HEK293 (cell line): ENCODE measurements around the gene IKZF4.

Experiments used
- CTCF ChIA-PET: fragments of 350-600 bp; formaldehyde crosslinking; extraction: SDS; loops from one replicate; lab custom pipeline; 2021; ENCODE audit warnings: antibody characterized with exemption; lab: Yijun Ruan, JAX
- POLR2A ChIA-PET: fragments of 300-600 bp; formaldehyde crosslinking; extraction: SDS; loops from one replicate; lab custom pipeline; 2020; ENCODE audit warnings: antibody characterized with exemption, inconsistent platforms; lab: Yijun Ruan, JAX
- H3K27ac ChIP-seq: fragments of 200-500 bp; sonication (Bioruptor generic); 2 replicates; pipeline ENCODE4 v1.5.1; 2014; ENCODE audit warnings: low read depth, low read length, control low read depth, inconsistent platforms; ENCODE audit errors: extremely low read depth
- H3K36me3 ChIP-seq, 2 experiments: fragments of 200-500 bp in 1 of 2; sonication (Bioruptor generic) in 1 of 2; 1 replicate in 1 of 2; 2 replicates in 1 of 2; pipeline ENCODE4 v1.5.1; 2014 to 2017; ENCODE audit warnings: inconsistent platforms in 2 of 2, low read length in 2 of 2; ENCODE audit not compliant: control insufficient read depth in 2 of 2, insufficient read depth in 1 of 2
- H3K4me1 ChIP-seq: fragments of 200-500 bp; sonication (Bioruptor generic); 2 replicates; pipeline ENCODE4 v1.5.1; 2014; ENCODE audit warnings: mild to moderate bottlenecking, low read length, inconsistent platforms; ENCODE audit not compliant: control insufficient read depth, insufficient read depth
- H3K4me3 ChIP-seq: 2 replicates; pipeline ENCODE4 v1.5.1; 2011; ENCODE audit warnings: low read depth, mild to moderate bottlenecking, control low read depth, low read length, moderate library complexity
- H3K9me3 ChIP-seq: fragments of 200-500 bp; sonication (Bioruptor generic); 2 replicates; pipeline ENCODE4 v1.5.1; 2014; ENCODE audit warnings: low read depth, low read length, inconsistent platforms; ENCODE audit not compliant: control insufficient read depth, insufficient read depth
- FEZF1 ChIP-seq: fragments of 450-650 bp; formaldehyde crosslinking; IDR thresholded peaks from 2 replicates; pipeline ENCODE4 v1.5.1; 2016; ENCODE audit warnings: missing biosample characterization, missing genetic modification characterization
- GLI4 ChIP-seq: fragments of 450-650 bp; formaldehyde crosslinking; IDR thresholded peaks from 2 replicates; pipeline ENCODE4 v1.5.1; 2016; ENCODE audit warnings: missing biosample characterization, missing genetic modification characterization
- GLIS1 ChIP-seq: fragments of 450-650 bp; formaldehyde crosslinking; IDR thresholded peaks from 2 replicates; pipeline ENCODE4 v1.5.1; 2016; ENCODE audit warnings: missing biosample characterization, missing genetic modification characterization
- KLF9 ChIP-seq: fragments of 450-650 bp; formaldehyde crosslinking; IDR thresholded peaks from 2 replicates; pipeline ENCODE4 v1.5.1; 2016; ENCODE audit warnings: missing biosample characterization, missing genetic modification characterization, low read depth
- MYNN ChIP-seq: fragments of 450-650 bp; formaldehyde crosslinking; IDR thresholded peaks from 2 replicates; pipeline ENCODE4 v1.5.1; 2016; ENCODE audit warnings: missing biosample characterization, missing genetic modification characterization, borderline replicate concordance
- PRDM1 ChIP-seq: fragments of 450-650 bp; formaldehyde crosslinking; IDR thresholded peaks from 2 replicates; pipeline ENCODE4; 2016; ENCODE audit warnings: missing biosample characterization, missing genetic modification characterization
- REPIN1 ChIP-seq: fragments of 450-650 bp; formaldehyde crosslinking; IDR thresholded peaks from 2 replicates; pipeline ENCODE4 v1.5.1; 2017; ENCODE audit warnings: missing biosample characterization, missing genetic modification characterization, low read depth
- YY2 ChIP-seq: fragments of 450-650 bp; formaldehyde crosslinking; IDR thresholded peaks from 2 replicates; pipeline ENCODE4 v1.5.1; 2016; ENCODE audit warnings: missing biosample characterization, missing genetic modification characterization
- ZBTB20 ChIP-seq: fragments of 450-650 bp; formaldehyde crosslinking; IDR thresholded peaks from 2 replicates; pipeline ENCODE4 v1.5.1; 2016; ENCODE audit warnings: missing biosample characterization, missing genetic modification characterization
- ZBTB8A ChIP-seq: fragments of 450-650 bp; formaldehyde crosslinking; IDR thresholded peaks from 2 replicates; pipeline ENCODE4 v1.5.1; 2016; ENCODE audit warnings: missing biosample characterization, missing genetic modification characterization
- ZFP3 ChIP-seq: fragments of 450-650 bp; formaldehyde crosslinking; IDR thresholded peaks from 2 replicates; pipeline ENCODE4 v1.5.1; 2016; ENCODE audit warnings: low read depth, missing biosample characterization, missing genetic modification characterization
- ZNF132 ChIP-seq: fragments of 450-650 bp; formaldehyde crosslinking; IDR thresholded peaks from 2 replicates; pipeline ENCODE4 v1.5.1; 2017; ENCODE audit warnings: missing biosample characterization, missing genetic modification characterization, borderline replicate concordance
- ZNF169 ChIP-seq: fragments of 450-650 bp; formaldehyde crosslinking; IDR thresholded peaks from 2 replicates; pipeline ENCODE4 v1.5.1; 2016; ENCODE audit warnings: missing biosample characterization, missing genetic modification characterization
- ZNF223 ChIP-seq: fragments of 450-650 bp; formaldehyde crosslinking; IDR thresholded peaks from 2 replicates; pipeline ENCODE4 v1.5.1; 2016; ENCODE audit warnings: missing biosample characterization, missing genetic modification characterization
- ZNF391 ChIP-seq: fragments of 450-650 bp; formaldehyde crosslinking; IDR thresholded peaks from 2 replicates; pipeline ENCODE4 v1.5.1; 2016; ENCODE audit warnings: low read depth, missing biosample characterization, missing genetic modification characterization, borderline replicate concordance
- ZNF501 ChIP-seq: fragments of 450-650 bp; formaldehyde crosslinking; IDR thresholded peaks from 2 replicates; pipeline ENCODE4 v1.5.1; 2016; ENCODE audit warnings: missing biosample characterization, missing genetic modification characterization
- ZNF561 ChIP-seq: fragments of 450-650 bp; IDR thresholded peaks from 2 replicates; pipeline ENCODE4 v1.5.1; 2018; ENCODE audit warnings: missing biosample characterization, missing genetic modification characterization, borderline replicate concordance
- ZNF571 ChIP-seq: fragments of 450-650 bp; formaldehyde crosslinking; IDR thresholded peaks from 2 replicates; pipeline ENCODE4 v1.5.0; 2017; ENCODE audit warnings: missing biosample characterization, missing genetic modification characterization
- ZNF600 ChIP-seq: fragments of 450-650 bp; formaldehyde crosslinking; IDR thresholded peaks from 2 replicates; pipeline ENCODE4 v1.5.1; 2016; ENCODE audit warnings: missing biosample characterization, missing genetic modification characterization
- ZNF629 ChIP-seq: fragments of 450-650 bp; formaldehyde crosslinking; IDR thresholded peaks from 2 replicates; pipeline ENCODE4 v1.5.1; 2017; ENCODE audit warnings: missing biosample characterization, missing genetic modification characterization
- ZNF660 ChIP-seq: fragments of 450-650 bp; IDR thresholded peaks from 2 replicates; pipeline ENCODE4 v1.5.1; 2018; ENCODE audit warnings: missing biosample characterization, mild to moderate bottlenecking, missing genetic modification characterization
- ZNF76 ChIP-seq: fragments of 450-650 bp; formaldehyde crosslinking; IDR thresholded peaks from 2 replicates; pipeline ENCODE4; 2016; ENCODE audit warnings: low read depth, missing biosample characterization, missing genetic modification characterization, borderline replicate concordance
- ZNF785 ChIP-seq: fragments of 450-650 bp; formaldehyde crosslinking; IDR thresholded peaks from 2 replicates; pipeline ENCODE4 v1.5.1; 2016; ENCODE audit warnings: missing biosample characterization, missing genetic modification characterization
- ZNF791 ChIP-seq: fragments of 450-650 bp; formaldehyde crosslinking; IDR thresholded peaks from 2 replicates; pipeline ENCODE4 v1.5.1; 2016; ENCODE audit warnings: missing biosample characterization, missing genetic modification characterization
- TF ChIP-seq, protein P1 (sequence below): fragments of 450-650 bp; formaldehyde crosslinking; IDR thresholded peaks from 2 replicates; pipeline ENCODE4 v1.5.1; 2016; ENCODE audit warnings: missing biosample characterization, missing genetic modification characterization
- TF ChIP-seq, protein P2 (sequence below): fragments of 450-650 bp; formaldehyde crosslinking; IDR thresholded peaks from 2 replicates; pipeline ENCODE4 v1.5.1; 2016; ENCODE audit warnings: missing biosample characterization, missing genetic modification characterization

The IKZF4 gene

DNA sequence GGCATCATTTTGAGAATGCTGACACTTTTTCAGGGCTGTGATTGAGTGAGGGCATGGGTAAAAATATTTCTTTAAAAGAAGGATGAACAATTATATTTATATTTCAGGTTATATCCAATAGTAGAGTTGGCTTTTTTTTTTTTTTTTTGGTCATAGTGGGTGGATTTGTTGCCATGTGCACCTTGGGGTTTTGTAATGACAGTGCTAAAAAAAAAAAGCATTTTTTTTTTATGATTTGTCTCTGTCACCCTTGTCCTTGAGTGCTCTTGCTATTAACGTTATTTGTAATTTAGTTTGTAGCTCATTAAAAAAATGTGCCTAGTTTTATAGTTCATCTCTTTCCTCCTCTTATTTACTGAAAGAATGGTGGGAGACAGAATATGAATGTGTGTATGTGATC lies 48.4 kb upstream of the IKZF4 start:
- CTCF ChIA-PET = interaction anchor here (0.6 to 0.8 kb wide), 3 partner anchors 23 to 253 kb away, joined by 3 read pairs; no protein-coding TSS in a partner anchor
- Histone ChIP-seq H3K4me3 (peak overlapping the region; percentile 42), H3K27ac (no peak overlapping the region; the same call in 1 of the 2 replicates), H3K36me3 (peaks cover 10 to 67% of the 10 kb centered on the region in 2 experiments), H3K4me1 (peaks cover 4% of the 10 kb centered on the region; the same call in 1 of the 2 replicates), H3K9me3 (no peaks in the 10 kb centered on the region)
- POLR2A ChIA-PET = no interaction called here
- no peak for TF ChIP-seq ZNF571 (tag by site-specific recombination)
- TF ChIP-seq ZNF132 (tag by site-specific recombination) = no peak
- TF ChIP-seq ZNF791 (tag by site-specific recombination) = no peak
- TF ChIP-seq, protein P1, sequence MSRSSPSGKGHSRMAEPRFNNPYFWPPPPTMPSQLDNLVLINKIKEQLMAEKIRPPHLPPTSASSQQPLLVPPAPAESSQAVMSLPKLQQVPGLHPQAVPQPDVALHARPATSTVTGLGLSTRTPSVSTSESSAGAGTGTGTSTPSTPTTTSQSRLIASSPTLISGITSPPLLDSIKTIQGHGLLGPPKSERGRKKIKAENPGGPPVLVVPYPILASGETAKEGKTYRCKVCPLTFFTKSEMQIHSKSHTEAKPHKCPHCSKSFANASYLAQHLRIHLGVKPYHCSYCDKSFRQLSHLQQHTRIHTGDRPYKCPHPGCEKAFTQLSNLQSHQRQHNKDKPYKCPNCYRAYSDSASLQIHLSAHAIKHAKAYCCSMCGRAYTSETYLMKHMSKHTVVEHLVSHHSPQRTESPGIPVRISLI (tag by site-specific recombination) = 0 out of 2 replicates have a peak, but pooled peaks have one; percentile 16

DNA sequence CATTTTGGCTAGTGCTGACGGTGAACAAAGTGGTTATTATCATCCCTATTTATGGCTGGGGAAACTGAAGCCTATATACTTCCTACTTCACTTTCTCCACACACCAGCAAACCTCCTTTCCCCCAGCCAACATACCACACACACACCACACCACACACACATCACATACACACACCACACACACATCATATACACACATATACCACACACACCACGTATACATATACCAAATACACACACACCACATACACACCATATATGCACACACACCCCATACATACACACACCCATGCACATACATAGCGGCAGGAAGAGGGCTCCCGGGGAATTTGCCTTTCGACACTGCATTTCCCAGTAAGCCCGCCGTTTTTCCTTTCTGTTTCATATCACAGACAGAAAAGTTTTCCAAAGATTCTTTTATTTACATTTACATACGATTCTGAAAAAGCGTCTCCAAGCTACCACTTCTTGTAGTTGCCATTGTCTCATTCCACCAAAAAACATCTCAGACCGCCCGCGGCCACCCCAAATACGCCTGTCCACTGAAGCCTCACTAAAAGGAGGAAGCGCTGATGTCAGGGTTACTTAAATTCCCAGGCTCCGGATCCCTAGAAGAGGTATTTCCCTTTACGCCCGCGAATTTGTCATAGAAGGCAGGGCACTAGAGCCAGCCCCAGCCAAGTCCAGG lies 47.8 kb upstream of the IKZF4 start:
- peaks cover 4% of the 10 kb centered on the region; the same call in 1 of the 2 replicates for H3K4me1 ChIP-seq
- POLR2A ChIA-PET = interaction anchor here (0.6 to 2.6 kb wide), 32 partner anchors 12 to 1612 kb away, joined by 3 to 66 read pairs (median 8); partner anchors contain the start of genes CD63, DNAJC14, NACA and ORMDL2
- H3K27ac ChIP-seq = peak overlapping the region; percentile 43
- peak overlapping the region; percentile 42 for H3K4me3 ChIP-seq
- CTCF ChIA-PET = interaction anchor here (0.6 to 3.0 kb wide), 10 partner anchors 17 to 254 kb away, joined by 3 to 30 read pairs (median 4); partner anchors contain the start of gene SUOX
- no peaks in the 10 kb centered on the region for H3K9me3 ChIP-seq
- peaks cover 10 to 68% of the 10 kb centered on the region in 2 experiments for H3K36me3 ChIP-seq
- TF ChIP-seq ZNF391 (tag by site-specific recombination) (peak; percentile 77; the same call in 1 of the 2 replicates), REPIN1 (tag by site-specific recombination) (0 out of 2 replicates have a peak, but pooled peaks have one; percentile 7), ZFP3 (tag by site-specific recombination) (no peak), GLI4 (tag by site-specific recombination) (peak; percentile 84; the same call in 1 of the 2 replicates), ZNF169 (0 out of 2 replicates have a peak, but pooled peaks have one; percentile 50), KLF9 (tag by site-specific recombination) (peak; percentile 26), ZNF223 (0 out of 2 replicates have a peak, but pooled peaks have one; percentile 24), ZBTB8A (tag by site-specific recombination) (peak; percentile 80), ZNF785 (tag by site-specific recombination) (no peak), ZNF76 (tag by site-specific recombination) (peak; percentile 46; the same call in 1 of the 2 replicates), ZNF561 (tag by site-specific recombination) (0 out of 2 replicates have a peak, but pooled peaks have one; percentile 32), ZNF629 (tag by site-specific recombination) (peak; percentile 50; the same call in 1 of the 2 replicates), ZBTB20 (tag by site-specific recombination) (peak; percentile 97), YY2 (tag by site-specific recombination) (peak; percentile 49; the same call in 1 of the 2 replicates), PRDM1 (peak; percentile 99), GLIS1 (tag by site-specific recombination) (0 out of 2 replicates have a peak, but pooled peaks have one; percentile 9), ZNF660 (peak; percentile 70; the same call in 1 of the 2 replicates), ZNF600 (tag by site-specific recombination) (peak; percentile 77; the same call in 1 of the 2 replicates), MYNN (tag by site-specific recombination) (peak; percentile 82), FEZF1 (0 out of 2 replicates have a peak, but pooled peaks have one; percentile 22), ZNF501 (tag by site-specific recombination) (peak; percentile 78)
- TF ChIP-seq, protein P2, sequence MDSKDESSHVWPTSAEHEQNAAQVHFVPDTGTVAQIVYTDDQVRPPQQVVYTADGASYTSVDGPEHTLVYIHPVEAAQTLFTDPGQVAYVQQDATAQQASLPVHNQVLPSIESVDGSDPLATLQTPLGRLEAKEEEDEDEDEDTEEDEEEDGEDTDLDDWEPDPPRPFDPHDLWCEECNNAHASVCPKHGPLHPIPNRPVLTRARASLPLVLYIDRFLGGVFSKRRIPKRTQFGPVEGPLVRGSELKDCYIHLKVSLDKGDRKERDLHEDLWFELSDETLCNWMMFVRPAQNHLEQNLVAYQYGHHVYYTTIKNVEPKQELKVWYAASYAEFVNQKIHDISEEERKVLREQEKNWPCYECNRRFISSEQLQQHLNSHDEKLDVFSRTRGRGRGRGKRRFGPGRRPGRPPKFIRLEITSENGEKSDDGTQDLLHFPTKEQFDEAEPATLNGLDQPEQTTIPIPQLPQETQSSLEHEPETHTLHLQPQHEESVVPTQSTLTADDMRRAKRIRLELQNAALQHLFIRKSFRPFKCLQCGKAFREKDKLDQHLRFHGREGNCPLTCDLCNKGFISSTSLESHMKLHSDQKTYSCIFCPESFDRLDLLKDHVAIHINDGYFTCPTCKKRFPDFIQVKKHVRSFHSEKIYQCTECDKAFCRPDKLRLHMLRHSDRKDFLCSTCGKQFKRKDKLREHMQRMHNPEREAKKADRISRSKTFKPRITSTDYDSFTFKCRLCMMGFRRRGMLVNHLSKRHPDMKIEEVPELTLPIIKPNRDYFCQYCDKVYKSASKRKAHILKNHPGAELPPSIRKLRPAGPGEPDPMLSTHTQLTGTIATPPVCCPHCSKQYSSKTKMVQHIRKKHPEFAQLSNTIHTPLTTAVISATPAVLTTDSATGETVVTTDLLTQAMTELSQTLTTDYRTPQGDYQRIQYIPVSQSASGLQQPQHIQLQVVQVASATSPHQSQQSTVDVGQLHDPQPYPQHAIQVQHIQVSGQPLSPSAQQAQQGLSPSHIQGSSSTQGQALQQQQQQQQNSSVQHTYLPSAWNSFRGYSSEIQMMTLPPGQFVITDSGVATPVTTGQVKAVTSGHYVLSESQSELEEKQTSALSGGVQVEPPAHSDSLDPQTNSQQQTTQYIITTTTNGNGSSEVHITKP = peak; percentile 52; the same call in 1 of the 2 replicates
